B cell (primary cell): Measurements from ENCODE around the gene PLA2G1B. TPM values are rescaled to one million over a fixed set of nuclear protein-coding genes. Genes with fewer than 3 reads are reported as not detected.

Experiments used
- ATAC-seq: fragments of 200-7000 bp; cut with Tn5 transposase; one replicate; pipeline ENCODE4 v1.10.0; 2021; ENCODE audit warnings: low read depth, mild to moderate bottlenecking, moderate number of reproducible peaks, moderate library complexity
- CTCF ChIA-PET: fragments of 350-600 bp; sonication (Branson Sonifier 250); formaldehyde crosslinking; loops from one replicate; lab custom pipeline; 2021; ENCODE audit warnings: antibody characterized with exemption, inconsistent platforms; lab: Charles Lee
- POLR2A ChIA-PET: fragments of 350-600 bp; sonication (Branson Sonifier 250); formaldehyde crosslinking; loops from one replicate; lab custom pipeline; 2021; ENCODE audit warnings: antibody characterized with exemption; lab: Charles Lee
- DNase-seq: peaks from one replicate; pipeline ENCODE4 v3.0.0; 2013
- H2AFZ ChIP-seq: 2 replicates; pipeline ENCODE4 v1.6.1; 2012; ENCODE audit warnings: mild to moderate bottlenecking, low read depth, low read length; ENCODE audit not compliant: insufficient read depth, poor library complexity, severe bottlenecking
- H3K27ac ChIP-seq, 2 donors: 1 replicate in 1 of 2; 2 replicates in 1 of 2; pipeline ENCODE4 v1.5.1; 2012 to 2013; ENCODE audit warnings: low read length in 2 of 2, mild to moderate bottlenecking in 2 of 2, moderate library complexity in 1 of 2
- H3K27me3 ChIP-seq, 4 experiments: fragments of 200-600 bp in 1 of 4; sonication (generic) in 1 of 4; replicated peaks in 1 of 4; 1 replicate in 2 of 4; 2 replicates in 2 of 4; pipeline versions ENCODE4 v1.6.1 to v1.7.0; 2013 to 2016; ENCODE audit warnings: low read length in 3 of 4, mild to moderate bottlenecking in 2 of 4, mixed read lengths in 1 of 4, moderate library complexity in 1 of 4; ENCODE audit not compliant: insufficient read depth in 4 of 4, control insufficient read depth in 3 of 4; ENCODE audit errors: control extremely low read depth in 1 of 4
- H3K36me3 ChIP-seq, 2 experiments: replicated peaks in 1 of 2; 1 replicate in 1 of 2; 2 replicates in 1 of 2; pipeline versions ENCODE4 v1.6.1 to v1.7.1; 2013; ENCODE audit warnings: low read length in 1 of 2; ENCODE audit not compliant: insufficient read depth in 2 of 2, control insufficient read depth in 1 of 2; ENCODE audit errors: control extremely low read depth in 1 of 2, extremely low read depth in 1 of 2
- H3K4me1 ChIP-seq, 2 donors: fragments of 200-600 bp in 1 of 2; sonication (generic) in 1 of 2; 1 replicate in 1 of 2; 2 replicates in 1 of 2; pipeline versions ENCODE4 v1.5.1 to v1.6.1; 2013 to 2017; ENCODE audit warnings: low read length in 2 of 2; ENCODE audit not compliant: control insufficient read depth in 2 of 2, insufficient read depth in 2 of 2
- H3K4me2 ChIP-seq: replicated peaks from 2 replicates; pipeline ENCODE3; 2012; ENCODE audit warnings: mild to moderate bottlenecking, low read depth, low read length; ENCODE audit not compliant: poor library complexity, severe bottlenecking
- H3K4me3 ChIP-seq, 5 experiments: fragments of 200-600 bp in 1 of 5; sonication (generic) in 1 of 5; 1 replicate in 3 of 5; 2 replicates in 2 of 5; pipeline versions ENCODE4 v1.5.1 to v1.7.0; 2011 to 2016; ENCODE audit warnings: low read length in 4 of 5, mild to moderate bottlenecking in 4 of 5, low read depth in 2 of 5, control low read depth in 1 of 5, moderate library complexity in 1 of 5; ENCODE audit not compliant: insufficient read depth in 1 of 5; ENCODE audit errors: control extremely low read depth in 1 of 5, extremely low read depth in 1 of 5
- H3K79me2 ChIP-seq: fragments of 200-600 bp; sonication (generic); one replicate; pipeline ENCODE4 v1.6.0; 2016; ENCODE audit warnings: low read length; ENCODE audit not compliant: control insufficient read depth, insufficient read depth
- H3K9ac ChIP-seq: fragments of 200-600 bp; sonication (generic); 2 replicates; pipeline ENCODE4 v1.6.1; 2017; ENCODE audit warnings: mild to moderate bottlenecking, low read length, moderate library complexity
- H3K9me3 ChIP-seq, 3 donors: one replicate each; pipeline versions ENCODE4 v1.6.1 to v1.7.1; 2013; ENCODE audit warnings: low read length in 2 of 3; ENCODE audit not compliant: control insufficient read depth in 2 of 3, insufficient read depth in 1 of 3; ENCODE audit errors: control extremely low read depth in 1 of 3
- H4K20me1 ChIP-seq: 2 replicates; pipeline ENCODE4 v1.6.0; 2012; ENCODE audit warnings: mild to moderate bottlenecking, low read length; ENCODE audit not compliant: insufficient read depth, control insufficient read depth, poor library complexity, severe bottlenecking
- H3K27ac Mint-ChIP-seq: one replicate; pipeline ENCODE4 v1.8.0; 2021; ENCODE audit warnings: mixed read lengths
- H3K27me3 Mint-ChIP-seq: one replicate; pipeline ENCODE4 v1.8.0; 2021; ENCODE audit warnings: mixed read lengths
- H3K4me1 Mint-ChIP-seq: one replicate; pipeline ENCODE4 v1.8.0; 2021; ENCODE audit warnings: mixed read lengths
- H3K4me3 Mint-ChIP-seq: one replicate; pipeline ENCODE4 v1.8.0; 2021; ENCODE audit warnings: mixed read lengths
- H3K9me3 Mint-ChIP-seq: one replicate; pipeline ENCODE4 v1.8.0; 2022; ENCODE audit warnings: mixed read lengths; ENCODE audit not compliant: insufficient read depth
- EZH2 ChIP-seq: IDR thresholded peaks from 2 replicates; pipeline ENCODE4 v1.6.1; 2012; ENCODE audit warnings: borderline replicate concordance, low read depth, mild to moderate bottlenecking, moderate library complexity, low read length; ENCODE audit not compliant: insufficient read depth, poor library complexity, severe bottlenecking
- WGBS: methylation state at CpG from one replicate; pipeline ENCODE4 v1.1.5; 2013; ENCODE audit warnings: missing lambda C conversion rate; ENCODE audit not compliant: insufficient coverage; 5-methylcytosine and 5-hydroxymethylcytosine counted together
- intact Hi-C: fragments of 100-400 bp; cut with micrococcal nuclease; formaldehyde crosslinking; loops from one replicate; pipeline ENCODE4 v1.10.0; 2022
- polyA plus RNA-seq: library from polyadenylated mRNA; depleted of rRNA; stranded (reverse); fragments of >200 nt; gene quantifications from 2 replicates; pipeline ENCODE4 v1.2.3, GENCODE V29; 2012
- total RNA-seq, 2 donors: library from RNA; stranded (reverse); fragments of 120-200 nt in 1 of 2; gene quantifications; 1 replicate in 1 of 2; 2 replicates in 1 of 2; pipeline versions ENCODE4 v1.2.3 to v1.2.4, GENCODE V29; 2013 to 2022
- TF ChIP-seq, protein P1 (sequence below): fragments of 200-600 bp; IDR thresholded peaks from one replicate; pipeline ENCODE4 v1.8.0; 2022; ENCODE audit warnings: antibody characterized with exemption, mild to moderate bottlenecking

PLA2G1B gene
- total and polyA plus RNA-seq, 2 donors (not counting 1 experiment from before 2014, with no cell fraction given): not detected

DNA sequence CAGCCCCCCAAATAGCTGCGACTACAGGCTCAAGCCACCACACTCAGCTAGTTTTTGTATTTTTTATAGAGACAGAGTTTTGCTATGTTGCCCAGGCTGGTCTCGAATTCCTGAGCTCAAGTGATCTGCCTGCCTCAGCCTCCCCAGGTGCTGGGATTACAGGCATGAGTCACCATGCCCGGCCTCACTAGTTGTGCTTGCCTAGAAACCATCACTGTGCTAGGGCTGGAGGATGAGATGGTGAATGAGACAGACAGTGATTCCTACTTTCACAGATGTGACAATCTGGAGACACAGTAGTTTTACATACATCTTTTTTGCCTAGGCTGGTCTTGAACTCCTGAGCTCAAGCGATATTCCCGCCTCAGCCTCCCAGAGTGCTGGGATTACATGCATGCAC, 48.8 kb upstream of the PLA2G1B start:
- TF ChIP-seq, protein P1, sequence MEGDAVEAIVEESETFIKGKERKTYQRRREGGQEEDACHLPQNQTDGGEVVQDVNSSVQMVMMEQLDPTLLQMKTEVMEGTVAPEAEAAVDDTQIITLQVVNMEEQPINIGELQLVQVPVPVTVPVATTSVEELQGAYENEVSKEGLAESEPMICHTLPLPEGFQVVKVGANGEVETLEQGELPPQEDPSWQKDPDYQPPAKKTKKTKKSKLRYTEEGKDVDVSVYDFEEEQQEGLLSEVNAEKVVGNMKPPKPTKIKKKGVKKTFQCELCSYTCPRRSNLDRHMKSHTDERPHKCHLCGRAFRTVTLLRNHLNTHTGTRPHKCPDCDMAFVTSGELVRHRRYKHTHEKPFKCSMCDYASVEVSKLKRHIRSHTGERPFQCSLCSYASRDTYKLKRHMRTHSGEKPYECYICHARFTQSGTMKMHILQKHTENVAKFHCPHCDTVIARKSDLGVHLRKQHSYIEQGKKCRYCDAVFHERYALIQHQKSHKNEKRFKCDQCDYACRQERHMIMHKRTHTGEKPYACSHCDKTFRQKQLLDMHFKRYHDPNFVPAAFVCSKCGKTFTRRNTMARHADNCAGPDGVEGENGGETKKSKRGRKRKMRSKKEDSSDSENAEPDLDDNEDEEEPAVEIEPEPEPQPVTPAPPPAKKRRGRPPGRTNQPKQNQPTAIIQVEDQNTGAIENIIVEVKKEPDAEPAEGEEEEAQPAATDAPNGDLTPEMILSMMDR: no peak
- no peak for TF ChIP-seq EZH2
- H3K27me3 ChIP-seq: peaks cover 0 to 35% (median 13%) of the 10 kb centered on the region in 4 experiments
- no peak overlapping the region for H3K4me2 ChIP-seq
- no peak overlapping the region for H3K27ac ChIP-seq
- intact Hi-C loops: no loop called here
- CTCF ChIA-PET: no interaction called here
- ATAC-seq (no peak), DNase-seq (no peak)
- H3K36me3 ChIP-seq: no peaks in the 10 kb centered on the region
- H3K4me1 ChIP-seq: no peaks in the 10 kb centered on the region
- H3K27me3 Mint-ChIP-seq: peaks cover 59% of the 10 kb centered on the region
- H3K4me3 Mint-ChIP-seq: no peak overlapping the region
- H2AFZ ChIP-seq: no peak overlapping the region
- H3K9me3 Mint-ChIP-seq: no peaks in the 10 kb centered on the region
- no peak overlapping the region for H3K27ac Mint-ChIP-seq
- H3K4me3 ChIP-seq: no peak overlapping the region
- no peak overlapping the region for H3K9ac ChIP-seq
- H3K9me3 ChIP-seq: no peaks in the 10 kb centered on the region
- POLR2A ChIA-PET: no interaction called here
- H3K4me1 Mint-ChIP-seq: peaks cover 2% of the 10 kb centered on the region
- 87% methylated on average over 3 of the region's 5 CpGs for WGBS
- H4K20me1 ChIP-seq: no peaks in the 10 kb centered on the region
- H3K79me2 ChIP-seq: no peaks in the 10 kb centered on the region

DNA sequence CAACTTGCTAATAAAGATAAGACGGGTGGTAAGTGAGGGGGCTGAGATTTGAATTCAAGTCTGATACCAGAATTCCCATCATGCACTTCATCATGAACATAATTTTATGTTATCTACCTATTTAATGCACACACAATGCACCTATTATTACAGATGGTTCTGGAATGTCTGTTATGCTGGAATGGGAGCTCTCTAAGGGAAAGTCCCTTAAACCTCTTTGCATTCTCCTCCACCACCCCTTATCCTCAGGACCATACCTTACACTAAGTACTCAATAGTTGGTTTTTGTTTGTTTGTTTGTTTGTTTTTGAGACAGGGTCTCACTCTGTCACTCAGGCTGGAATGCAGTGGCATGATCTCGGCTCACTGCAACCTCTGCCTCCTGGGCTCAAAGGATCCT, 48.4 kb upstream of the PLA2G1B start:
- Mint-ChIP-seq H3K4me3 (no peak overlapping the region), H3K27me3 (peaks cover 62% of the 10 kb centered on the region), H3K27ac (no peak overlapping the region), H3K4me1 (peaks cover 2% of the 10 kb centered on the region), H3K9me3 (no peaks in the 10 kb centered on the region)
- intact Hi-C loops: no loop called here
- Histone ChIP-seq H3K4me1 (no peaks in the 10 kb centered on the region), H3K4me3 (no peak overlapping the region), H3K9me3 (no peaks in the 10 kb centered on the region), H3K36me3 (no peaks in the 10 kb centered on the region), H2AFZ (no peak overlapping the region), H3K9ac (no peak overlapping the region), H3K79me2 (no peaks in the 10 kb centered on the region), H3K4me2 (no peak overlapping the region), H3K27me3 (peaks cover 0 to 39% (median 16%) of the 10 kb centered on the region in 4 experiments), H4K20me1 (no peaks in the 10 kb centered on the region), H3K27ac (no peak overlapping the region)
- WGBS: no CpG with 5 or more reads among the region's 2 CpGs
- ChIA-PET POLR2A (no interaction called here), CTCF (no interaction called here)
- ATAC-seq (no peak), DNase-seq (no peak)
- TF ChIP-seq, protein P1: no peak
- TF ChIP-seq EZH2: no peak
